WTC11 (cell line): Measurements from ENCODE around the gene SNX1.

ENCODE experiments used
- FOXK1 ChIP-seq: sonication (generic); formaldehyde crosslinking; IDR thresholded peaks from 2 replicates; pipeline ENCODE4 v1.8.0; 2022; ENCODE audit warnings: mild to moderate bottlenecking, moderate library complexity, missing genetic modification reagents
- TF ChIP-seq, protein P1 (sequence below): fragments of 200-600 bp; IDR thresholded peaks from 2 replicates; pipeline ENCODE4 v1.8.0; 2022; ENCODE audit warnings: antibody characterized with exemption

- TF ChIP-seq FOXK1 = no peak
- TF ChIP-seq, protein P1, sequence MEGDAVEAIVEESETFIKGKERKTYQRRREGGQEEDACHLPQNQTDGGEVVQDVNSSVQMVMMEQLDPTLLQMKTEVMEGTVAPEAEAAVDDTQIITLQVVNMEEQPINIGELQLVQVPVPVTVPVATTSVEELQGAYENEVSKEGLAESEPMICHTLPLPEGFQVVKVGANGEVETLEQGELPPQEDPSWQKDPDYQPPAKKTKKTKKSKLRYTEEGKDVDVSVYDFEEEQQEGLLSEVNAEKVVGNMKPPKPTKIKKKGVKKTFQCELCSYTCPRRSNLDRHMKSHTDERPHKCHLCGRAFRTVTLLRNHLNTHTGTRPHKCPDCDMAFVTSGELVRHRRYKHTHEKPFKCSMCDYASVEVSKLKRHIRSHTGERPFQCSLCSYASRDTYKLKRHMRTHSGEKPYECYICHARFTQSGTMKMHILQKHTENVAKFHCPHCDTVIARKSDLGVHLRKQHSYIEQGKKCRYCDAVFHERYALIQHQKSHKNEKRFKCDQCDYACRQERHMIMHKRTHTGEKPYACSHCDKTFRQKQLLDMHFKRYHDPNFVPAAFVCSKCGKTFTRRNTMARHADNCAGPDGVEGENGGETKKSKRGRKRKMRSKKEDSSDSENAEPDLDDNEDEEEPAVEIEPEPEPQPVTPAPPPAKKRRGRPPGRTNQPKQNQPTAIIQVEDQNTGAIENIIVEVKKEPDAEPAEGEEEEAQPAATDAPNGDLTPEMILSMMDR = no peak
Measured at GRCh38 chr15:64163659-64164362, 68.0 kb downstream of the SNX1 start.
